DMS79 (cell line): Measurements from ENCODE around the gene PRPF18.
"Not testable (repeated sequence)": the region's sequence is repeated elsewhere in the genome, so short reads cannot be mapped to it uniquely, and the experiment has no call there.

ENCODE experiments used
- DNase-seq: peaks from one replicate; lab custom pipeline; 2025; lab: John Stamatoyannopoulos, UW

PRPF18 gene

GRCh38 chr10:13586676-13587355 lies at the start of gene PRPF18:
Gene PRPF18 (plus strand): TSS chr10:13586965. CDS start chr10:13587087, 122 bp downstream.
- peak; percentile 70 for DNase-seq

- DNase-seq = not testable (repeated sequence)
These were observed 48.8 kb upstream of the PRPF18 start for GRCh38 chr10:13537985-13538384.

- no peak for DNase-seq
These were observed 44.2 kb upstream of the PRPF18 start for GRCh38 chr10:13542533-13542932.

- no peak for DNase-seq
These were observed 36.0 kb upstream of the PRPF18 start for GRCh38 chr10:13550802-13551201.

GRCh38 chr10:13555884-13556510 lies 30.8 kb upstream of the PRPF18 start:
- DNase-seq = peak; percentile 87

GRCh38 chr10:13559124-13559700 lies 27.6 kb upstream of the PRPF18 start:
- no peak for DNase-seq

- peak; percentile 60 for DNase-seq
These were observed 26.2 kb upstream of the PRPF18 start for GRCh38 chr10:13560597-13560996.

- DNase-seq = peak; percentile 81
These were observed 23.0 kb upstream of the PRPF18 start for GRCh38 chr10:13563481-13564445.

GRCh38 chr10:13564576-13564975 lies 22.2 kb upstream of the PRPF18 start:
- no peak for DNase-seq

- no peak for DNase-seq
These were observed 19.7 kb upstream of the PRPF18 start for GRCh38 chr10:13567030-13567429.

- no peak for DNase-seq
These were observed 15.2 kb upstream of the PRPF18 start for GRCh38 chr10:13571541-13571940.

- no peak for DNase-seq
These were observed 12.8 kb upstream of the PRPF18 start for GRCh38 chr10:13573960-13574359.

GRCh38 chr10:13585195-13585751 lies 1.5 kb upstream of the PRPF18 start:
- DNase-seq = no peak

- no peak for DNase-seq
These were observed 822 bp upstream of the PRPF18 start for GRCh38 chr10:13585943-13586342.

- DNase-seq = no peak
These were observed 626 bp downstream of the PRPF18 start for GRCh38 chr10:13587391-13587790.

- DNase-seq = no peak
These were observed 2.6 kb downstream of the PRPF18 start for GRCh38 chr10:13589316-13589715.

- no peak for DNase-seq
These were observed 4.1 kb downstream of the PRPF18 start for GRCh38 chr10:13590886-13591285.

- peak; percentile 26 for DNase-seq
These were observed 5.5 kb downstream of the PRPF18 start for GRCh38 chr10:13592306-13592705.

GRCh38 chr10:13593535-13593934 lies 6.8 kb downstream of the PRPF18 start:
- no peak for DNase-seq

GRCh38 chr10:13594641-13595040 lies 7.9 kb downstream of the PRPF18 start:
- DNase-seq = no peak

GRCh38 chr10:13597909-13598308 lies 11.1 kb downstream of the PRPF18 start:
- no peak for DNase-seq
